ENCODE data around the gene FKBP1A.
"Not testable (repeated sequence)": the region's sequence is repeated elsewhere in the genome, so short reads cannot be mapped to it uniquely, and the experiment has no call there.

Gene FKBP1A

DNA sequence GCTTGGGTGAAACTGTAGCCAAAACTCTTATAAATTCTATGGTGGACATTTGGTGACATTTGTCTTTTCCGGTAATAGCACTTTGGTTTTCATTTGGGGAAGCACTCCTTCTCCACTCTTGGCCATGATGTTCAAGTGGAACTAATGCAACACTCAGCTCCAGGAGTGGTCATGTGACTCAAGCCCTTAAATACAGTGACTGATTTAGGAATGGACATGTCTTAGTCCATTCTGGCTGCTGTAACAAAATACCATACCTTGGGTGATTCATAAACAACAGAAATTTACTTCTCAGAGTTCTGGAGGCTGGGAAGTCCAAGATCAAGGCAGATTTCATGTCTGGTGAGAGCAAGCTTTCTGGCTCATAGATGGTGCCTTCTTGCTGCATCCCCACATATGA lies 10.8 kb upstream of the FKBP1A start:
- ChIA-PET CTCF (no interaction called here), POLR2A (no interaction called here)
- no peak for TF ChIP-seq FOXM1 (IDR thresholded peaks at IDR 0.05; ENCODE audit: borderline replicate concordance)
- no peak for TF ChIP-seq TARDBP (IDR thresholded peaks at IDR 0.05)
- TF ChIP-seq BHLHE40 (IDR thresholded peaks at IDR 0.05; ENCODE audit: borderline replicate concordance): no peak
- no peak for TF ChIP-seq ELF4 (IDR thresholded peaks at IDR 0.05)
- no peak for TF ChIP-seq ZNF384 (IDR thresholded peaks at IDR 0.05)
- TF ChIP-seq PKNOX1 (IDR thresholded peaks at IDR 0.05): no peak
- TF ChIP-seq SUZ12 (IDR thresholded peaks at IDR 0.05): no peak
- TF ChIP-seq SP1 (IDR thresholded peaks at IDR 0.05): no peak
- TF ChIP-seq CTBP1 (IDR thresholded peaks at IDR 0.05; ENCODE audit: borderline replicate concordance): no peak
- TF ChIP-seq ARNT (IDR thresholded peaks at IDR 0.05): no peak
- no peak for TF ChIP-seq FOXA1 (IDR thresholded peaks at IDR 0.05)
- no peak for TF ChIP-seq NFRKB (IDR thresholded peaks at IDR 0.05)
- TF ChIP-seq LEF1 (IDR thresholded peaks at IDR 0.05; ENCODE audit: borderline replicate concordance): no peak
- TF ChIP-seq FOXK2 (IDR thresholded peaks at IDR 0.05): no peak
- TF ChIP-seq HDGF (IDR thresholded peaks at IDR 0.05; ENCODE audit: borderline replicate concordance): no peak
- TF ChIP-seq L3MBTL2 (conservative IDR thresholded peaks at IDR 0.05): no peak
- DNase-seq (ENCODE audit: extremely low spot score): no peak

DNA sequence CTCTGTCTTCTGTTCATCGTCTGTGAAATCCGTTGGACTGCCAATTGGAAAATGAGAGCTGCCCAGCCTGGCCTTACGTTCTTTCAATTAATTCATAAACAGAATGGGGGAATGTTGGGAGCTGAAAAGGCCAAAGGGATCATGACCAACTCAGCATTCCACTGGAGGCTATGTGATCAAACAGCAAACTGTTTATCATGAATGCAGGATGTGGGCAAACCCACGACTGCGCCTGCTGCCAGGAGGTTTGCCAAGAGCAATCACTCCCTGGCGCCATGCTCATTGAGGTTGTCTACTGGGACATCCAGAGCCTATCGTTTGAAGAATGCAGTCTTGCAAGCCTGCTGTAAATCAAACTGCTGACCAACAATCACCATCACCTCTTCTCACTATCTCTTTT lies 9.3 kb upstream of the FKBP1A start:
- DNase-seq (ENCODE audit: extremely low spot score): no peak
- ChIA-PET POLR2A (no interaction called here), CTCF (no interaction called here)
- no peak for TF ChIP-seq TARDBP (IDR thresholded peaks at IDR 0.05)
- TF ChIP-seq FOXM1 (IDR thresholded peaks at IDR 0.05; ENCODE audit: borderline replicate concordance): no peak
- TF ChIP-seq FOXA1 (IDR thresholded peaks at IDR 0.05): no peak
- TF ChIP-seq CTBP1 (IDR thresholded peaks at IDR 0.05; ENCODE audit: borderline replicate concordance): no peak
- TF ChIP-seq HDGF (IDR thresholded peaks at IDR 0.05; ENCODE audit: borderline replicate concordance): no peak
- no peak for TF ChIP-seq BHLHE40 (IDR thresholded peaks at IDR 0.05; ENCODE audit: borderline replicate concordance)
- TF ChIP-seq NFRKB (IDR thresholded peaks at IDR 0.05): no peak
- no peak for TF ChIP-seq ARNT (IDR thresholded peaks at IDR 0.05)
- TF ChIP-seq SP1 (IDR thresholded peaks at IDR 0.05): no peak
- no peak for TF ChIP-seq L3MBTL2 (conservative IDR thresholded peaks at IDR 0.05)
- TF ChIP-seq LEF1 (IDR thresholded peaks at IDR 0.05; ENCODE audit: borderline replicate concordance): no peak
- no peak for TF ChIP-seq FOXK2 (IDR thresholded peaks at IDR 0.05)
- TF ChIP-seq ELF4 (IDR thresholded peaks at IDR 0.05): no peak
- no peak for TF ChIP-seq PKNOX1 (IDR thresholded peaks at IDR 0.05)
- TF ChIP-seq SUZ12 (IDR thresholded peaks at IDR 0.05): no peak
- TF ChIP-seq ZNF384 (IDR thresholded peaks at IDR 0.05): no peak

- ChIA-PET CTCF (no interaction called here), POLR2A (no interaction called here)
- no peak for DNase-seq (ENCODE audit: extremely low spot score)
- TF ChIP-seq NFRKB (IDR thresholded peaks at IDR 0.05) (no peak), CTBP1 (IDR thresholded peaks at IDR 0.05; ENCODE audit: borderline replicate concordance) (no peak), HDGF (IDR thresholded peaks at IDR 0.05; ENCODE audit: borderline replicate concordance) (no peak), FOXK2 (IDR thresholded peaks at IDR 0.05) (no peak), ELF4 (IDR thresholded peaks at IDR 0.05) (no peak), BHLHE40 (IDR thresholded peaks at IDR 0.05; ENCODE audit: borderline replicate concordance) (no peak), FOXM1 (IDR thresholded peaks at IDR 0.05; ENCODE audit: borderline replicate concordance) (no peak), SP1 (IDR thresholded peaks at IDR 0.05) (no peak), LEF1 (IDR thresholded peaks at IDR 0.05; ENCODE audit: borderline replicate concordance) (no peak), L3MBTL2 (conservative IDR thresholded peaks at IDR 0.05) (no peak), SUZ12 (IDR thresholded peaks at IDR 0.05) (no peak), FOXA1 (IDR thresholded peaks at IDR 0.05) (no peak), ZNF384 (IDR thresholded peaks at IDR 0.05) (no peak), PKNOX1 (IDR thresholded peaks at IDR 0.05) (no peak), TARDBP (IDR thresholded peaks at IDR 0.05) (no peak), ARNT (IDR thresholded peaks at IDR 0.05) (no peak)
Observed at GRCh38 chr20:1401451-1401907, 8.6 kb upstream of the FKBP1A start.

DNA sequence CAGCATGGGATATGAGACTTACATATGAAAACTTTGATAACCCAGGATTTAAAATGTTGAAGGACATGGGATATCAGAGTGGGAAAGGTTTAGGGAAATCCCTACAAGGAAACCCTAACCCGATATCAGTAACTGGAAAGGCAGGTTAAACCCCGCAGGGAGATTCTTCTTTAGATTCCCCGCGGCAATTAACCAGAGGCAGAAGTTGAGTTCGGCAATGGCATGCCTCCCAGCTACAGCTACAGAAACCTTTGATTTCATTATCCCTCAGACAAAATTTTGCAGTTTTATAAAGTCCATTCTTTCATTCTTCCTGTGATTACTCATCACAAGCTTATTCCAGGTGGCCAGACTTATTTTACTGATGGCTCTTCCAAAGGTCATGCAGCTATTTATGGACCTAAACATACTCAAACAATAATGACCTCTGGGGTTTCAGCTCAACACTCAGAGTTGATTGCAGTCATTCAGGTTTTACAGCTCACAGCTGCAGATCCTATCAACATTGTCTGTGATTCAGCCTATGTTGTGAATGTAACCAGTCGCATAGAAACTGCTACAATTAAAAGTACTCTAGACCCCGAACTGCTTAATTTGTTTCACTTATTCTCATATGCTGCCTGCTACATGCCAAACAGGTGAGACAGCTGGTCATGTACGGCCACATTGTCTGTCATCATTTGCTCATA lies 7.0 kb upstream of the FKBP1A start:
- POLR2A ChIA-PET; CTCF ChIA-PET; DNase-seq (ENCODE audit: extremely low spot score): not testable (repeated sequence)

- DNase-seq (ENCODE audit: extremely low spot score): not testable (repeated sequence)
- CTCF ChIA-PET: interaction anchor here (0.6 to 1.6 kb wide), 2 partner anchors 37 to 86 kb away, joined by 4 to 5 read pairs; no protein-coding TSS in a partner anchor
Observed at GRCh38 chr20:1398185-1398584, 5.3 kb upstream of the FKBP1A start.

GRCh38 chr20:1397710-1398109 lies 4.9 kb upstream of the FKBP1A start:
- TF ChIP-seq BHLHE40 (IDR thresholded peaks at IDR 0.05; ENCODE audit: borderline replicate concordance) (no peak), SUZ12 (IDR thresholded peaks at IDR 0.05) (no peak), ARNT (IDR thresholded peaks at IDR 0.05) (no peak), ELF4 (IDR thresholded peaks at IDR 0.05) (no peak), NFRKB (IDR thresholded peaks at IDR 0.05) (no peak), CTBP1 (IDR thresholded peaks at IDR 0.05; ENCODE audit: borderline replicate concordance) (no peak), PKNOX1 (IDR thresholded peaks at IDR 0.05) (no peak), LEF1 (IDR thresholded peaks at IDR 0.05; ENCODE audit: borderline replicate concordance) (no peak), TARDBP (IDR thresholded peaks at IDR 0.05) (no peak), HDGF (IDR thresholded peaks at IDR 0.05; ENCODE audit: borderline replicate concordance) (no peak), FOXA1 (IDR thresholded peaks at IDR 0.05) (no peak), SP1 (IDR thresholded peaks at IDR 0.05) (no peak), ZNF384 (IDR thresholded peaks at IDR 0.05) (no peak), FOXK2 (IDR thresholded peaks at IDR 0.05) (no peak), L3MBTL2 (conservative IDR thresholded peaks at IDR 0.05) (no peak), FOXM1 (IDR thresholded peaks at IDR 0.05; ENCODE audit: borderline replicate concordance) (no peak)
- POLR2A ChIA-PET: interaction anchor here (1.8 kb wide), 1 partner anchor 72 kb away, joined by 5 read pairs; no protein-coding TSS in a partner anchor
- CTCF ChIA-PET: interaction anchor here (0.6 to 1.6 kb wide), 3 partner anchors 70 to 107 kb away, joined by 3 to 7 read pairs (median 5); no protein-coding TSS in a partner anchor
- DNase-seq (ENCODE audit: extremely low spot score): no peak

More at GRCh38 chr20:1398185-1398584, 5.3 kb upstream of the FKBP1A start:
- POLR2A ChIA-PET: interaction anchor here (1.8 kb wide), 1 partner anchor 73 kb away, joined by 5 read pairs; no protein-coding TSS in a partner anchor
